Measurements from ENCODE around the gene EPRS1.

DNA sequence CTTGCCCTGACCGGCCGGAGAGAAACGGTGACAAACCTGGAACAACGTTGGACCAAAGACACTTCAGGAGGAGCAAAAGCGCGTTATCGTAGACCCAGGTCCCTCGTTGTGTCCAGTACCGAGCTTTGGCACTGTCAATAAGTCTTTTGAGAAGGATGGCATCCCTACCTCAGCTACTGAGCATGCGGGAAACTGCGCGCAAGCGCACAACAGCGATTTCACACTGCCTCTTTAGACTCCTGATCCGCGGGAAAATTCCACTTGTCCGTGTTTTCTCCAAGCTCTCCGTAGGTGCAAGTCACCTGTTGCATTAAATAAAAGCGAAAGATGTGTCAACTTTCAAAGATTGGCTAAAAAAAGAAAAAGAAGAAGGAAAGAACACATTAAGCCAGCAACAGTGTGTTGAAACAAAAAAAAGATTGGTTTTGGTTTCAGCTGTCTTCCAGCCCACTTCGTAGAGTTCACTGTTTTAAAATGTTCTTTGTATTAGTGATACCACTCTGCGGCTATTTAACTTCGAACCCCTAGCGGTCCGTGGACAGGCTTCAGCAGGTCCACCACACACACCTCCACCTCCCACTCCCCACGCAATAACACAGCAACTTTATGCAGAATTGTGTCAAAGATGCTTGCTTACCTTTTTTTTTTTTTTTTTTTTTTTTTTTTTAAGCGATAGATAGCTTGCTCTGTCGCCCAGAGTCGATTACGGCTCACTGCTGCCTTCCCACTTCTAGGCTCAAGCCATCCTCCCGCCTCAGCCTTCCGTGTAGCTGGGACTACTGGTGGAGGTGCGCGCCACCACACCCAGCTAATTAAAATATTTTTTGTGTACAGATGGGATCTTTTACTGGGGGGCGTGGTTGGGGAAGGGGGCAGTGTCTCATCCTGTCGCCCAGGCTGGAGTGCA, 43.6 kb upstream of the EPRS1 start, which contains the start of gene BPNT1:
- TF ChIP-seq, protein P1, sequence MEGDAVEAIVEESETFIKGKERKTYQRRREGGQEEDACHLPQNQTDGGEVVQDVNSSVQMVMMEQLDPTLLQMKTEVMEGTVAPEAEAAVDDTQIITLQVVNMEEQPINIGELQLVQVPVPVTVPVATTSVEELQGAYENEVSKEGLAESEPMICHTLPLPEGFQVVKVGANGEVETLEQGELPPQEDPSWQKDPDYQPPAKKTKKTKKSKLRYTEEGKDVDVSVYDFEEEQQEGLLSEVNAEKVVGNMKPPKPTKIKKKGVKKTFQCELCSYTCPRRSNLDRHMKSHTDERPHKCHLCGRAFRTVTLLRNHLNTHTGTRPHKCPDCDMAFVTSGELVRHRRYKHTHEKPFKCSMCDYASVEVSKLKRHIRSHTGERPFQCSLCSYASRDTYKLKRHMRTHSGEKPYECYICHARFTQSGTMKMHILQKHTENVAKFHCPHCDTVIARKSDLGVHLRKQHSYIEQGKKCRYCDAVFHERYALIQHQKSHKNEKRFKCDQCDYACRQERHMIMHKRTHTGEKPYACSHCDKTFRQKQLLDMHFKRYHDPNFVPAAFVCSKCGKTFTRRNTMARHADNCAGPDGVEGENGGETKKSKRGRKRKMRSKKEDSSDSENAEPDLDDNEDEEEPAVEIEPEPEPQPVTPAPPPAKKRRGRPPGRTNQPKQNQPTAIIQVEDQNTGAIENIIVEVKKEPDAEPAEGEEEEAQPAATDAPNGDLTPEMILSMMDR (conservative IDR thresholded peaks at IDR 0.05): 0 out of 2 replicates have a peak, but pooled peaks have one; percentile 17
- TF ChIP-seq EZH2 (IDR thresholded peaks at IDR 0.05; ENCODE audit: low read depth): no peak
